Thymus (tissue), 11 donors: ENCODE results near the gene GAREM1. TPM values are rescaled to one million over a fixed set of nuclear protein-coding genes. Genes with fewer than 3 reads are reported as not detected.

Source experiments
- DNase-seq, 9 donors: peaks; one replicate each; pipeline ENCODE4 v3.0.0-alpha.2; 2013; ENCODE audit warnings: low spot score in 9 of 9, low read depth in 6 of 9, missing footprints in 1 of 9
- H3K27ac ChIP-seq, 2 donors: one replicate each; pipeline ENCODE4 v1.5.1; 2013; ENCODE audit warnings: control low read depth in 1 of 2, low read depth in 1 of 2, low read length in 1 of 2, mild to moderate bottlenecking in 1 of 2, moderate library complexity in 1 of 2
- H3K27me3 ChIP-seq, 2 donors: one replicate each; pipeline ENCODE4 v1.5.1; 2013; ENCODE audit warnings: low read length in 1 of 2; ENCODE audit not compliant: control insufficient read depth in 2 of 2, insufficient read depth in 1 of 2
- H3K36me3 ChIP-seq, 2 donors: one replicate each; pipeline ENCODE4 v1.5.1; 2013; ENCODE audit warnings: low read length in 1 of 2, mild to moderate bottlenecking in 1 of 2, moderate library complexity in 1 of 2; ENCODE audit not compliant: control insufficient read depth in 2 of 2, insufficient read depth in 2 of 2
- H3K4me1 ChIP-seq, 2 donors: one replicate each; pipeline ENCODE4 v1.5.1; 2013; ENCODE audit warnings: low read length in 2 of 2; ENCODE audit not compliant: control insufficient read depth in 2 of 2, insufficient read depth in 2 of 2
- H3K4me3 ChIP-seq, 2 donors: one replicate each; pipeline ENCODE4 v1.5.1; 2013; ENCODE audit warnings: low read length in 2 of 2, control low read depth in 1 of 2, mild to moderate bottlenecking in 1 of 2
- H3K9me3 ChIP-seq, 2 donors: one replicate each; pipeline ENCODE4 v1.5.1; 2013; ENCODE audit warnings: low read length in 1 of 2, mild to moderate bottlenecking in 1 of 2; ENCODE audit not compliant: control insufficient read depth in 2 of 2, insufficient read depth in 1 of 2
- WGBS: extraction: QIAGEN DNeasy Blood & Tissue Kit; methylation state at CpG from one replicate; pipeline ENCODE4 v1.1.7; 2013; 5-methylcytosine and 5-hydroxymethylcytosine counted together
- polyA plus RNA-seq: library from polyadenylated mRNA; stranded (reverse); fragments of 200-250 nt; gene quantifications from one replicate; pipeline ENCODE4 v1.2.3, GENCODE V29; 2013
- total RNA-seq: library from RNA; stranded (reverse); fragments of 120-200 nt; gene quantifications from one replicate; pipeline ENCODE4 v1.2.4, GENCODE V29; 2013
- donor health status: healthy.

The GAREM1 gene
- total and polyA plus RNA-seq, 2 donors, result 0.57 to 1.5 TPM

- no peaks in the 10 kb centered on the region for H3K36me3 ChIP-seq
- no peaks in the 10 kb centered on the region for H3K9me3 ChIP-seq
- no peak for DNase-seq
- no peaks in the 10 kb centered on the region for H3K4me1 ChIP-seq
- H3K4me3 ChIP-seq, result no peak overlapping the region
- WGBS, result 48% methylated on average over 2 of the region's 2 CpGs
- H3K27ac ChIP-seq, result no peak overlapping the region
- H3K27me3 ChIP-seq, result no peaks in the 10 kb centered on the region
Observed at GRCh38 chr18:32372047-32372380, 98.7 kb downstream of the GAREM1 start.

- no peaks in the 10 kb centered on the region for H3K9me3 ChIP-seq
- no peak overlapping the region for H3K4me3 ChIP-seq
- WGBS, result 78% methylated on average over 2 of the region's 2 CpGs
- H3K27ac ChIP-seq, result no peak overlapping the region
- H3K4me1 ChIP-seq, result no peaks in the 10 kb centered on the region
- H3K36me3 ChIP-seq, result no peaks in the 10 kb centered on the region
- DNase-seq, result no peak
- H3K27me3 ChIP-seq, result no peaks in the 10 kb centered on the region
Observed at GRCh38 chr18:32371384-32371783, 99.3 kb downstream of the GAREM1 start.

- no peaks in the 10 kb centered on the region for H3K9me3 ChIP-seq
- no peaks in the 10 kb centered on the region for H3K27me3 ChIP-seq
- H3K4me3 ChIP-seq, result no peak overlapping the region
- no peak for DNase-seq
- 95% methylated on average over 4 of the region's 4 CpGs for WGBS
- H3K27ac ChIP-seq, result no peak overlapping the region
- no peaks in the 10 kb centered on the region for H3K4me1 ChIP-seq
- no peaks in the 10 kb centered on the region for H3K36me3 ChIP-seq
Observed at GRCh38 chr18:32368991-32369390, 101.7 kb downstream of the GAREM1 start.

- no peak for DNase-seq
- H3K4me1 ChIP-seq, result no peaks in the 10 kb centered on the region
- no peak overlapping the region for H3K4me3 ChIP-seq
- no peak overlapping the region for H3K27ac ChIP-seq
- H3K27me3 ChIP-seq, result no peaks in the 10 kb centered on the region
- no peaks in the 10 kb centered on the region for H3K36me3 ChIP-seq
- H3K9me3 ChIP-seq, result no peaks in the 10 kb centered on the region
Observed at GRCh38 chr18:32368170-32368569, 102.5 kb downstream of the GAREM1 start.

DNA sequence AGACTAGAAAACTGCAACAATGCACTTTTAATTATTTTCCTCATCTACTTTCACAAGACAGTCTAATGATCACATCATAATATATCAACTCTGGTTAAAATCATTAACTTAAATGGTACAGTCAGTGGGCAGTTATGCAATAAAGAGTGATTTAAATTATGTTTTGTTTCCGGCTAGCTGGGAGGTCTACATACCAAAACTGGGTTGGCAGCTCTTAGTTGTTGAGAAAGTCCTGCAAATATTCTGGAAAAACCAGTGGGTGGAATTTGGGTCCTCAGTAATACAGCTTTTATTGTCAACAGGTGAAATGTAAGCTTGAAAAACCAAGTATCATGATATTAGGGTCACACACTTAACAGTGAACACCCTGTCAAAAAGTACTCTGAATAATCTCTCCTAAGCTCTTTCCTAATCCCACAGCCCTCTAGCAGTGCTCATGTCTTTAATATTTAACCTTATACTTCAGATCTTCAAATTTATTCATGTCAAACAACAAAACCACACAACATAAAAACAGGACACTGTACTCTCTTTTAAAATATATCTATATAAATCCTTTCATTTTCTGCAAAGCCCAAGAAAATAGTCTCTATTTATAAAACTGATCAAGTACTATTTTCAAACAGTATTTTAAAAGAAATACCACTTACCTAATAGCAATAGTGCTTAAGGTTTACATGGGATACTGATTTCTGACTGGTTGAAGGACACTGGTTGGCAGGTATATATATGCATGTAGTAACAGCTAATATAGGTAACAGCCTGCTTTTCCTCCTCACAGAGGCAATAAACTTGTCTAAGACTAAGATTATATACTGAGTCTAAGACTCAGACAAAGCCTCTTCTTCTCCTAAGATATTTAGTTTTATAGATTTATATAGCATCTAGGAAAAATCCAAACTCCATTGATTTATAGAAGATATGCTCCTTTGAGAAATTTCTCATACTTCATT, 103.8 kb downstream of the GAREM1 start:
- H3K27me3 ChIP-seq, result no peaks in the 10 kb centered on the region
- no peaks in the 10 kb centered on the region for H3K4me1 ChIP-seq
- H3K27ac ChIP-seq, result no peak overlapping the region
- H3K9me3 ChIP-seq, result no peaks in the 10 kb centered on the region
- no peak overlapping the region for H3K4me3 ChIP-seq
- DNase-seq, result no peak
- H3K36me3 ChIP-seq, result no peaks in the 10 kb centered on the region
- 93% methylated on average over 1 of the region's 1 CpG for WGBS

GRCh38 chr18:32362484-32362883, 108.2 kb downstream of the GAREM1 start:
- Histone ChIP-seq H3K27ac (no peak overlapping the region), H3K36me3 (no peaks in the 10 kb centered on the region), H3K4me3 (no peak overlapping the region), H3K9me3 (no peaks in the 10 kb centered on the region), H3K27me3 (no peaks in the 10 kb centered on the region), H3K4me1 (no peaks in the 10 kb centered on the region)
- 97% methylated on average over 1 of the region's 1 CpG for WGBS
- no peak for DNase-seq

GRCh38 chr18:32360682-32361345, 109.9 kb downstream of the GAREM1 start:
- Histone ChIP-seq H3K4me1 (no peaks in the 10 kb centered on the region), H3K36me3 (no peaks in the 10 kb centered on the region), H3K27me3 (no peaks in the 10 kb centered on the region), H3K4me3 (no peak overlapping the region), H3K27ac (no peak overlapping the region), H3K9me3 (no peaks in the 10 kb centered on the region)
- WGBS, result 86% methylated on average over 4 of the region's 4 CpGs
- no peak for DNase-seq

- Histone ChIP-seq H3K36me3 (no peaks in the 10 kb centered on the region), H3K4me1 (no peaks in the 10 kb centered on the region), H3K27me3 (no peaks in the 10 kb centered on the region), H3K9me3 (no peaks in the 10 kb centered on the region), H3K27ac (no peak overlapping the region), H3K4me3 (no peak overlapping the region)
- no peak for DNase-seq
- WGBS, result 96% methylated on average over 9 of the region's 9 CpGs
Observed at GRCh38 chr18:32358529-32358928, 112.2 kb downstream of the GAREM1 start.

GRCh38 chr18:32358075-32358474, 112.6 kb downstream of the GAREM1 start:
- Histone ChIP-seq H3K36me3 (no peaks in the 10 kb centered on the region), H3K9me3 (no peaks in the 10 kb centered on the region), H3K27me3 (no peaks in the 10 kb centered on the region), H3K4me1 (no peaks in the 10 kb centered on the region), H3K4me3 (no peak overlapping the region), H3K27ac (no peak overlapping the region)
- no peak for DNase-seq
- 82% methylated on average over 8 of the region's 8 CpGs for whole genome bisulfite sequencing
